HG02870 (cell line): Measurements from ENCODE around the gene ATP1A2.
"Not testable (repeated sequence)": the region's sequence is repeated elsewhere in the genome, so short reads cannot be mapped to it uniquely, and the experiment has no call there.

Source experiments
- ATAC-seq: cut with Tn5 transposase; IDR thresholded peaks from one replicate; pipeline ENCODE4 v1.9.1; 2021; ENCODE audit warnings: mild to moderate bottlenecking, moderate library complexity; ENCODE audit not compliant: unreplicated experiment

The ATP1A2 gene

GRCh38 chr1:160099716-160100375, 15.7 kb upstream of the ATP1A2 start:
- ATAC-seq, result no peak

GRCh38 chr1:160101037-160101716, 14.4 kb upstream of the ATP1A2 start:
- peak; percentile 38 for ATAC-seq

- no peak for ATAC-seq
Measured at GRCh38 chr1:160101717-160102522, 13.6 kb upstream of the ATP1A2 start.

- ATAC-seq, result no peak
Measured at GRCh38 chr1:160103658-160104408, 11.7 kb upstream of the ATP1A2 start.

- ATAC-seq, result no peak
Measured at GRCh38 chr1:160104486-160104885, 11.1 kb upstream of the ATP1A2 start.

- no peak for ATAC-seq
Measured at GRCh38 chr1:160105155-160105554, 10.4 kb upstream of the ATP1A2 start.

GRCh38 chr1:160107512-160107911, 8.0 kb upstream of the ATP1A2 start:
- no peak for ATAC-seq

- no peak for ATAC-seq
Measured at GRCh38 chr1:160108888-160109662, 6.5 kb upstream of the ATP1A2 start.

GRCh38 chr1:160109686-160110085, 5.9 kb upstream of the ATP1A2 start:
- ATAC-seq, result no peak

GRCh38 chr1:160111462-160111861, 4.1 kb upstream of the ATP1A2 start:
- not testable (repeated sequence) for ATAC-seq

- no peak for ATAC-seq
Measured at GRCh38 chr1:160112357-160112756, 3.2 kb upstream of the ATP1A2 start.

GRCh38 chr1:160113407-160113806, 2.2 kb upstream of the ATP1A2 start:
- ATAC-seq, result no peak

GRCh38 chr1:160114085-160114484, 1.5 kb upstream of the ATP1A2 start:
- ATAC-seq, result no peak

- no peak for ATAC-seq
Measured at GRCh38 chr1:160116283-160117147, 956 bp downstream of the ATP1A2 start.

GRCh38 chr1:160117300-160117699, 1.7 kb downstream of the ATP1A2 start:
- no peak for ATAC-seq

GRCh38 chr1:160117709-160118183, 2.2 kb downstream of the ATP1A2 start:
- ATAC-seq, result no peak

- no peak for ATAC-seq
Measured at GRCh38 chr1:160118928-160119327, 3.4 kb downstream of the ATP1A2 start.

GRCh38 chr1:160120797-160121196, 5.2 kb downstream of the ATP1A2 start:
- no peak for ATAC-seq

- ATAC-seq, result no peak
Measured at GRCh38 chr1:160121388-160121787, 5.8 kb downstream of the ATP1A2 start.
